ENCODE data around the gene ATXN7. TPM values are rescaled to one million over a fixed set of nuclear protein-coding genes. Genes with fewer than 3 reads are reported as not detected.

The ATXN7 gene
- total RNA-seq, 4 donors from 2014 or later = 44.8 to 113 (median 51.0) TPM

- Histone ChIP-seq H3K4me1 (no peaks in the 10 kb centered on the region), H3K27ac (no peak overlapping the region), H3K4me3 (no peak overlapping the region), H3K36me3 (no peaks in the 10 kb centered on the region), H3K27me3 (no peaks in the 10 kb centered on the region), H3K9me3 (no peaks in the 10 kb centered on the region)
- 95% methylated on average over 4 of the region's 4 CpGs; no CpG with 5 or more reads in 1 of the 2 donors for WGBS, 2 donors (ENCODE audit: low coverage in 1 of 2)
- intact Hi-C loops (cut with DNase I; ENCODE audit: low total_unique reads) (no loop called here), in situ Hi-C loops (cut with MboI; ENCODE audit: low pct_ligation_motif_present in 1 of 4, low pct_unique_long_range_greater_than_20kb in 1 of 4, low sequenced_read_pairs in 3 of 4) (no loop called here)
- DNase-seq = no peak
- no peak for TF ChIP-seq POLR2AphosphoS5 (IDR thresholded peaks at IDR 0.05)
- TF ChIP-seq POLR2A (IDR thresholded peaks at IDR 0.05) = no peak
- TF ChIP-seq EP300 (IDR thresholded peaks at IDR 0.05; ENCODE audit: low read depth) = no peak
- no peak for TF ChIP-seq CTCF (IDR thresholded peaks at IDR 0.05)
Measured at GRCh38 chr3:63849175-63849574, 14.5 kb upstream of the ATXN7 start.

- intact Hi-C loops (cut with DNase I; ENCODE audit: low total_unique reads) (no loop called here), in situ Hi-C loops (cut with MboI; ENCODE audit: low pct_ligation_motif_present in 1 of 4, low pct_unique_long_range_greater_than_20kb in 1 of 4, low sequenced_read_pairs in 3 of 4) (no loop called here)
- H3K4me1 ChIP-seq = no peaks in the 10 kb centered on the region
- H3K9me3 ChIP-seq = no peaks in the 10 kb centered on the region
- H3K27me3 ChIP-seq = no peaks in the 10 kb centered on the region
- DNase-seq = no peak
- WGBS, 2 donors (ENCODE audit: low coverage in 1 of 2) = 95 to 97% methylated on average over 3 of the region's 3 CpGs
- H3K4me3 ChIP-seq = no peak overlapping the region
- H3K36me3 ChIP-seq = no peaks in the 10 kb centered on the region
- H3K27ac ChIP-seq = no peak overlapping the region
- TF ChIP-seq POLR2AphosphoS5 (IDR thresholded peaks at IDR 0.05) = no peak
- no peak for TF ChIP-seq POLR2A (IDR thresholded peaks at IDR 0.05)
- no peak for TF ChIP-seq CTCF (IDR thresholded peaks at IDR 0.05)
- no peak for TF ChIP-seq EP300 (IDR thresholded peaks at IDR 0.05; ENCODE audit: low read depth)
Measured at GRCh38 chr3:63851287-63851686, 12.4 kb upstream of the ATXN7 start.

- no peaks in the 10 kb centered on the region for H3K4me1 ChIP-seq
- 88% methylated on average over 3 to 4 of the region's 4 CpGs for WGBS, 2 donors (ENCODE audit: low coverage in 1 of 2)
- no peaks in the 10 kb centered on the region for H3K36me3 ChIP-seq
- TF ChIP-seq POLR2AphosphoS5 (IDR thresholded peaks at IDR 0.05) (no peak), CTCF (IDR thresholded peaks at IDR 0.05) (no peak), EP300 (IDR thresholded peaks at IDR 0.05; ENCODE audit: low read depth) (no peak), POLR2A (IDR thresholded peaks at IDR 0.05) (no peak)
- no peaks in the 10 kb centered on the region for H3K27me3 ChIP-seq
- no peaks in the 10 kb centered on the region for H3K9me3 ChIP-seq
- no peak overlapping the region for H3K27ac ChIP-seq
- H3K4me3 ChIP-seq = no peak overlapping the region
- intact Hi-C loops (cut with DNase I; ENCODE audit: low total_unique reads) = no loop called here
- in situ Hi-C loops (cut with MboI; ENCODE audit: low pct_ligation_motif_present in 1 of 4, low pct_unique_long_range_greater_than_20kb in 1 of 4, low sequenced_read_pairs in 3 of 4) = no loop called here
- DNase-seq = no peak
Measured at GRCh38 chr3:63853106-63853505, 10.6 kb upstream of the ATXN7 start.

- Histone ChIP-seq H3K36me3 (no peaks in the 10 kb centered on the region), H3K27ac (no peak overlapping the region), H3K4me1 (no peaks in the 10 kb centered on the region), H3K27me3 (no peaks in the 10 kb centered on the region), H3K9me3 (no peaks in the 10 kb centered on the region), H3K4me3 (no peak overlapping the region)
- DNase-seq = no peak
- no peak for TF ChIP-seq EP300 (IDR thresholded peaks at IDR 0.05; ENCODE audit: low read depth)
- no peak for TF ChIP-seq POLR2A (IDR thresholded peaks at IDR 0.05)
- no peak for TF ChIP-seq CTCF (IDR thresholded peaks at IDR 0.05)
- no peak for TF ChIP-seq POLR2AphosphoS5 (IDR thresholded peaks at IDR 0.05)
- 33 to 39% methylated on average over 1 of the region's 1 CpG for WGBS, 2 donors (ENCODE audit: low coverage in 1 of 2)
- in situ Hi-C loops (cut with MboI; ENCODE audit: low pct_ligation_motif_present in 1 of 4, low pct_unique_long_range_greater_than_20kb in 1 of 4, low sequenced_read_pairs in 3 of 4) (no loop called here), intact Hi-C loops (cut with DNase I; ENCODE audit: low total_unique reads) (no loop called here)
Measured at GRCh38 chr3:63855333-63855940, 8.2 kb upstream of the ATXN7 start.
